ENCODE data around the gene CEBPE.
"Not testable (repeated sequence)": the region's sequence is repeated elsewhere in the genome, so short reads cannot be mapped to it uniquely, and the experiment has no call there.

Gene CEBPE

DNA sequence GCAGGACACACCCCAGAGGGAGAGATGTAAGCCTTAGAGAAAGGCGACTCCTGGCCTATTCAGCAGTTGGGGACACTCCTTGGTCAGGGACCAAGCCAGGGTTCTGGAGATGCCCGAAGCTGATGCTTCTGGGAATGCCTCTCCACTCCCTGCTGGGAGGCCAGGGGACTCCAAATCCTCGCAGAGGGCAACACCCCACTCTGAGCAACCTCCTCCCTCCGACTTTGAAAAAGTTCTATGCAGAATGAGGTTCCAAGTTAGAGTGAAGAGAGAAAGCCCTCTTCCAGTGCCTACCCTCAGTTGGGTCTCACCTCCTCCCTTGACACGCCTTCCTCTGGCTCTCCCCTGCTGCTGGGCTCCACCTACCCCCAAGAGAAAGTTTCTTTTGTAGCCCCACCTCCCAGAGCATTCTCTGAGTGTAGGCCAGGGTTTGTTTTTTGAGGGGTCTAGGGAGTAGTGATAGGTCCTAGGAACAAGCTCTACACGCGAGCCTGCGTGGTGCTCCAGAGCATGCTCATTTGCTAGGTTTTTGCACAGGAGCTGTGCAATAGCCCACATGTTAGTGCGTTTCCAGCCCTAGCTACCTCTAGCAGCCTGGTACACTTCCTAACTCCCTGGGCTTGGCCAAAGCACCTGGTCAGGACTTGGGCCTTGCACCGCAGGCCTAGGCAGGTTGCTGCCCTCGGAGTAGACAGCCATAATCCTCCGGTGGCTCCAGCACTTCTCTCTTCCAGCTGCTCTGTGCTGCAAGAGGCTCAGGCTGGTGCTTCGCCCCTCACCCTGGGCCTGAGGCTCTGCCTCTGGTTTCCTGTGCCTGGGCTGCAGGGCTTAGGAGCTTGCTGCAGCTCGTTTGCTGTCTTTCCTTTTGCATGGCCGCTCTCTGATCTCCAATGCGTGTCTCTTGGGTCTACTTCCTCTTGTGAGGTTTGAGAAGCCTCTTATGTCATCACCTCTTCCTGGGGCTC, 590 bp upstream of the CEBPE start:
- peak; percentile 18 for DNase-seq

DNA sequence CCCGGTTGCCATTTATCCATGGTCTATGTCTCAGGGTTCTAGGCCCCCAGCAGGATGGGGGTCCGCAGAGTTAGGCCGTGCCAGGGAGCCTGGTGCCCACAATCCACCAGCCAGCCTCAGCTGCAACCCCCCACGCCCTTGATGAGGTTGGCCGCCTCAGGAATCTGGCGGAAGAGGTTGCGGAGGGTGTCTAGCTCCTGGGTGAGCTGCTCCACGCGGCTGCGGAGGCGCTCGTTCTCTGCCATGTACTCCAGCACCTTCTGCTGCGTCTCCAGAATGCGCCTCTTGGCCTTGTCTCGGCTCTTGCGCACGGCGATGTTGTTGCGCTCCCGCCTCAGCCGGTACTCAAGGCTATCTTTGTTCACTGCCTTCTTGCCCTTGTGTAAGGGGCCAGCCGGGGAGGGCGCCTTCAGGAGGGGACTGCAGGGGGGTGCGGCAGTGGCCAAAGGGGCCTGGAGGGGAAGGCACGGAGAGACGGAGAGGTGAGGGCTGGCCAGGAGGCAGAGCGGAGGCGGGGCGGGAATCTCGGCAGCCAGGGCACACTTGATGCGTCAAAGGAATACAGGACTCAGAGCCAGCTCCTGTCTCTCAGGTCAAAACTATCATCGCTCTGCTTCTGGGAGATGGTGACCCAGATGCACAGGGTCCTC, 1.6 kb downstream of the CEBPE start:
- no peak for DNase-seq

DNA sequence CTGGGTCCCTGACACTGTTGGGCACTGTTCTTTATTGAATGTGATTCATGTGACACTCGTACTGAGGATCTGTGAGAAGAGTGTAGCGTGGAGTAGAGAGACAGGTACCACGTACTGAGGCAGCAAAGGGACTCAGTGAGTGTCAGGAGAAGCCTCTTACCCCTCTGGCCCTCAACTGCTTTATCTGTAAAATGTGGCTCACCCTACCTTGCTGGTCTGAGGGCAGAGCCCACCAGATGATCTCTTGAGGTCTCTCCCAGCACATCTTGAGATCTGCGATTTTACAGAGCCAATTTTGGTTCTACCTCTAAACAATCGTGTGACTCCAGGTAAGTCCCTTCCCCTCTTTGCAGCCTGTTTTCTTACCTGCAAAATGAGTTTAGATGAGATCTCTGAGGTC, 3.1 kb downstream of the CEBPE start:
- no peak for DNase-seq

DNA sequence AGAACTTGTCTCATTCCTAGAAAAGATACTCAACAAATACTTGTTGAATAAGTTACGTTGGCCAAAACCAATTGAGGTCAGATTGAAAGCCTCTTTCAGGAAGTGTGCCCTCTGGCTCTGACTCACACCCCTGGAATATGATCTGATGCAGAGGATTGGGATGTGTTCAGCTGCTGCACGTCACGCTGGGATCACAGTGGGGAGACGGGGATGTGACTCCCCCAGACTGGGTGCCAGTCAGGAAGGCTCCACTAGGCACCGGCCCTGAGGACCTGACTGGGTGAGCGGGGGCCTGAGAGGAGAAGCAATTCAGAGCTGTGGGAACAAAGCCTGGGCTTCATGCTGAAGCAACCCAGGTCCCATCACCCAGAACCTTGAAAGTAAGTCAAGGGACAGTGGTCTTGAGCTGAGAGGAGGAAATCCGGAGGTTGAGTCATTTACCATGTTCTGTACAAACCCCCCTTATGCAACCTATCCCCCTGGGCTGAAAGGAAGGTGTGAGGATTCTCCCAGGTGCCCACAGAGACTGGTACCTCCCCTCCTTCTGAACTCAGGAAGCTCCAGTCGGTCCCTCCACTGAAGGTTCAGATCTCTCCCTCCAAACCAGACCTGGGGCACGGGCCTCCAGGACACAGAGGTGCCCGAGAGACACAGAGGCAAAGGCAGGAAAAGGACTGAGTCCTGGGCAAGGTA, 3.9 kb downstream of the CEBPE start:
- no peak for DNase-seq

DNA sequence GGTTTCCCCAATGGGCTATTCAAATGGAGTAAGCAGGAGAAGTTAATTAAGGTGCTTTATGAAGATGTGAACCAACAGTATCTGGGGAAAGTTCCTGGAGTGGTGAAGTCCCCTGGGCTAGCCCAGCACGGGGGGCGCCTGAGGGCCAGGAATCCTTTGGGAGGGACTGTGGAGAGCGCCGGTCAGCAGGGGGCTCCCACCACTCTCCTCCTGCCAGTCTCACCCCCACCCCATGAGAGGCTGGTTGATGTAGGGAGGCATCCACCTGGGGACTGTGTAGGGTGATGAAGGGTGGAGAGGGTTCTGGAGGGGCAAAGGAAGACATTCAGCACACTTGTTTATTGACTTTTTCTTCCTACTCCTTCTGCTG, 4.4 kb downstream of the CEBPE start:
- no peak for DNase-seq

DNA sequence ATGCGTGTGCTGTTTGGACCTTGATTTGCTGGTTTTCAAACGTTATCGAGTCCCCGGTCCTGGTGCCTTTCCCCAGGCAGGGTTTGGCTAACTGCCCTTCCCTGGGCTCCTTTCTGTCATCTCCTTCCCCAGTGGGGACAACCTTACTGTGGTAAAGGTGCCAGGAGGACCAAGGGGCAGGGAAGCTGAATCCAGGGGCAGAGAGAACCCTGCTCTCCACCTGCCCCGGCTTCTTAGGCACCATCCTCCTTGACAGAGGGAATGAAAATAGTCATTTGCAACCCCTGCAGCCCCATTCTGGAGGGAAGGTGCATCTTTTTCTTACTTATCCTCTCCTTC, 5.0 kb downstream of the CEBPE start:
- DNase-seq, result no peak

DNA sequence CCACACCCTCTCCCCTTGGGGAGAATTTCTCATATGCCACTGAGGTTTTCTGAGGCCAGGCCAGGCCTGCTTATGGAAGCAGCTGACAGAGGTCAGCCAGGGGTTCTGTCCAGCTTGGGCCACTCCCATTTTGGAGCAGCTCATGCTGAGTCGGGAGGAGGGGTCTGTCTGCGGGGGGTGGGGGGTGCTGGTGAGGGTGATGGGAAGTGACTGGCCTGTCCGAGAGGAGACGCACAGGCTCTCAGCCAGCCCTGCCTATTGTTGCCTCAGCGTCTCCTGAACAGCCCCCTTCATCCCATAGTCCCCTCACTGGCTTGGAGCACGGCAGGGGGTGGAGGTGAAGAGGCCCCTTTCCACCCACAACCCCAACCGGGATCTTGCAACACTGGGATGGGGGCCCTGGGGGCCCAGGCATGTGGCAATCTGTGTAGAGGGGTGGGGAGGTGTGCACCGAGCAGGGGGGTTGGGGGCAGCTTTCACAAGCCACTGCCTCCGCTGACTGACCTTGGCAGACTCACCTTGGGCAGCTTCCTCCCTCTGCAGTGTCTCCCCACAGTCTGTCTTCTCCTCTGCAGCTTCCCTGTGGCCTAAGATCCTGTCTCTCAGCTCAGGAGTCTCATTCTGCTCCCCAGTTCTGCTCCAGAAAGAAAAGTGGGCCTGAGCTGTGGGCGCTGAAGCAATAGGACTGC, 5.5 kb downstream of the CEBPE start:
- no peak for DNase-seq

DNA sequence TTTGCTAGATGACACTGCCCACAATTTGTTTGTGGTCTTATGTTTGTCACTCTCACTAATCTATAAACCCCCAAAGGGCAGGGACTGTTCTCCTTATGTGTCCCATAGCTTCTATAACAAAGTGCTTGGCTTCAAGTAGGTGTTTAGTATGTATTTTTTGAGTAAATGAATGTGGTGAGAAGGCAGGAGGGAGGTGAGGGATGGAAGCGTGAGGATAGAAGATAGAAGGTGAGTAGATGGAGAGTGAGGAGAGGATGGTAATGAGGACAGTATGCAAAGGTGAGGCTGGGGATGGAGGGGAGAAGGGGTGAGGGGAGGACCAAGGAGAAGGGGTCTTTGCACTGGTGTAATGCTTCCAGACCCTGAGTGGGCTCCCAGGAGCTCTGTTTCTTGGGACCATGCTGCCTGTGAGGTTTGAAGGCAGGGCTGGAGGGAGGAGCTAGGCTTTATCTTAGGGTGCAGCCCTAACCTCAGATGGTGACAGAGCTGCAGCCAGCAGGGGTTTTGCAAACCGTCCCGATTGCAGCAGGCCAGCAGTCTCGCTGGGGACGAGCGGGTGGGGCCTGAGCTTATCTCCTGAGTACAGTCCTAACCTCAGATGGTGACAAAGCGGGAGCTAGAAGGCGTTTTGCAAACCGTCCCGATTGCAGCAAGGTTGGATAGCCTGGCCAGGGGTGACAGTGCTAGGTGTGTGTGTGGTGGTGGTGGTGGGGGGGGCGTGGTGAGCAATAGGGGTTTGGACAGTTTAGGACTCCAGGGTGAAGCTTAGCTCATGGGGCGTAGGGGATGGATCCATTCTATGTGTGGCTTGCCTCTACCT, 6.5 kb downstream of the CEBPE start:
- no peak for DNase-seq

DNA sequence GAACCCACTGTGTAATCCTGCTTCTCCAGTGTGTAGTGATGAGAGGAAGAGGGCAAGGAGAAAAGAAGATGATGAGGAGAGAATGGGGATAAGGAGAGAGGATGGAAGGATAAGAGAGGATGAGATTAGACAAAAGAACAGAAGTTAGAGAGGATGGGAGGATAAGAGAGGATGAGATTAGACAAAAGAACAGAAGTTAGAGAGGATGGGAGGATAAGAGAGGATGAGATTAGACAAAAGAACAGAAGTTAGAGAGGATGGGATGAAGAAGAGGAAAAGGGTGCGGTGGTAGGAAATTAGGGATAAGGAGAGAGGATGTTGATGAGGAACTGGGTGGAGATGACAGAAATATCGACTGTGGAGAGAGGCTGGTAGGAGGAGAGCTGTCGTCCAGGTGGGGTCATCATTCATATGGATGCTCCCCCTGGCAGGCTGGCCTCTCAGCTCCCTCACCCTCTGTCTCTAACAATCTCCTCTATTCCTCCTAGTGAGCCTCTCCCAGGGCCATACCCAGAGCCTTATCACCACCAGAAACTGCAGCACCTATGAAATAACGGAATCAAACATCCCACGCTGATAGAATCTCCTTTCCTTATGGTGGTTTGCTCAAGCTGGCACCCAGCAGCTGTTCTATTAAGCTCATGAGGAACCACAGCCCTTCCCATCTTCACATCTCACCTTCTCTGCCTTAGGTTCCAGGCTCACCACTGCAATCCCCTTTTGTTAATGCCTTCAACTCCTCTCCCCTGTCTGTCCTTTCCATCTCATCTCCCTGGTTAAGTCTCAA, 8.3 kb downstream of the CEBPE start:
- DNase-seq, result no peak

DNA sequence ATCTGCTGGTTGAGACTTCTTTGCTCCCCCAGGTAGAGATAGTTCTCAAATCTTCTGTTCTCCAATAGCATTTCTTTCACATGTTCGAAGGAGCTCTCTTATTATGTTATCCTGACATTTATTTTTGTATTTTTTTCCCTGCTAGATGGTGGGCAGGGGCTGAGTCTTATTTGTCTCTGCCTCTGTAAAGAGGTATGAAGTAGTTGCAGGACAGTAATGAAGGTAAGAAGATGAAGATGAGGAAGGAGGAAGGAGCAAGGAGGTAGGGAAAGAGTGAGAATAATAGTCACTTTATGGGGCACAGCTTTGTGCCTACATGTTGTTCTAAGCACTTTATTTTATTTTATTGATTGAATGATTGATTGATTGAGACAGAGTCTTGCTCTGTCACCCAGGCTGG, 9.3 kb downstream of the CEBPE start:
- no peak for DNase-seq

DNA sequence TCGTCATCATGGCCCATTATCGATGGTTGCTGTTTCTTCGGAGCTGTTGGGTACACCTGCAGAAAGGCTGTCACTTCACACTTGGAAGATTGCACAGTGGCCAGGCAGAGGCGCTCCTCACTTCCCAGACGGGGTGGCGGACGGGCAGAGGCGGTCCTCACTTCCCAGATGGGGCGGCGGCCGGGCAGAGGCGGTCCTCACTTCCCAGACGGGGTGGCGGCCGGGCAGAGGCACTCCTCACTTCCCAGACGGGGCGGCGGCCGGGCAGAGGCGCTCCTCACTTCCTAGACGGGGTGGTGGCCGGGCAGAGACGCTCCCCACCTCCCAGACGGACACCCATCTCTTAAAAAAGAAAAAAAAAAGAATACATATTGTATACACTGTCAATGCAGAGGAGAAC, 10.9 kb downstream of the CEBPE start:
- not testable (repeated sequence) for DNase-seq

DNA sequence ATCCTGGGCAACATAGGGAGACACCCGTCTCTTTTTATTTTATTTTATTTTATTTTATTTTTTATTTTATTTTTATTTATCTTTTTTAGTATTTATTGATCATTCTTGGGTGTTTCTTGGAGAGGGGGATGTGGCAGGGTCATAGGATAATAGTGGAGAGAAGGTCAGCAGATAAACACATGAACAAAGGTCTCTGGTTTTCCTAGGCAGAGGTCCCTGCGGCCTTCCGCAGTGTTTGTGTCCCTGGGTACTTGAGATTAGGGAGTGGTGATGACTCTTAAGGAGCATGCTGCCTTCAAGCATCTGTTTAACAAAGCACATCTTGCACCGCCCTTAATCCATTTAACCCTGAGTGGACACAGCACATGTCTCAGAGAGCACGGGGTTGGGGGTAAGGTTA, 11.4 kb downstream of the CEBPE start:
- not testable (repeated sequence) for DNase-seq

DNA sequence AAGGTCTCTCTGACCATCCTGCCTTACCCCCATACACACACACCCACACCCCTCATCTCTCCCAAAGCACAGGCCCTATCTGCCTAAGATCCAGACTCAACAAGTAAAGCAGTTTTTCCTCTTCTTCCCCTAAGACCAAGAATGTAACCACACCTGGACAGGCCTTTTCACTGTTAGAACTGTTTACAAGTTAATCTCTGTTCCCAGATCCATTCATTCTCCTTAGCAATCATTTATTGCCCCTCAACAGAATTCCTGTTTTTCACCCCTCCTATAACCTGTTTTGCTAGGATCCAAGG, 12.4 kb downstream of the CEBPE start:
- no peak for DNase-seq

DNA sequence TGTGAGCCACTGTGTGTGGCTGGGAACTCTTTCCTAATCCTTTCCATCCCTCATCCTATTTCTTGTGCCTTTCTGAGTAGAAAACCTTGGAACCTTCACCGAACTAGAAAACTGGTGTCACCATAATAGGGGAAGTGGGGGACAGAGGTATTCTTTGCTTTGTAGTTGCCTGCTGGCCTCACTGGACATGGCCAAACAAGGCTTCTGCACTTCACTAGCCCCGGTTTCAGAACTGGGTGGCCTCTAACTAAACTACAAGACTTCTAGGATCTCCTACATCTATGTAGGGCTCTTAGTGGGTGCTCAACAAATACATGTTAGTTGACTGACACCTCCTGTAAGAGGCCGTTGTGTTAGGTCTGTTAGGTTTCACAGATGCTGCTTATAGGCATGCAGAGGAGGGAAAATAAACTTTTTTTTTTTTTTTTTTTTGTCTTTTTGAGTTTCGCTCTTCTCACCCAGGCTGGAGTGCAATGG, 13.7 kb downstream of the CEBPE start:
- no peak for DNase-seq

DNA sequence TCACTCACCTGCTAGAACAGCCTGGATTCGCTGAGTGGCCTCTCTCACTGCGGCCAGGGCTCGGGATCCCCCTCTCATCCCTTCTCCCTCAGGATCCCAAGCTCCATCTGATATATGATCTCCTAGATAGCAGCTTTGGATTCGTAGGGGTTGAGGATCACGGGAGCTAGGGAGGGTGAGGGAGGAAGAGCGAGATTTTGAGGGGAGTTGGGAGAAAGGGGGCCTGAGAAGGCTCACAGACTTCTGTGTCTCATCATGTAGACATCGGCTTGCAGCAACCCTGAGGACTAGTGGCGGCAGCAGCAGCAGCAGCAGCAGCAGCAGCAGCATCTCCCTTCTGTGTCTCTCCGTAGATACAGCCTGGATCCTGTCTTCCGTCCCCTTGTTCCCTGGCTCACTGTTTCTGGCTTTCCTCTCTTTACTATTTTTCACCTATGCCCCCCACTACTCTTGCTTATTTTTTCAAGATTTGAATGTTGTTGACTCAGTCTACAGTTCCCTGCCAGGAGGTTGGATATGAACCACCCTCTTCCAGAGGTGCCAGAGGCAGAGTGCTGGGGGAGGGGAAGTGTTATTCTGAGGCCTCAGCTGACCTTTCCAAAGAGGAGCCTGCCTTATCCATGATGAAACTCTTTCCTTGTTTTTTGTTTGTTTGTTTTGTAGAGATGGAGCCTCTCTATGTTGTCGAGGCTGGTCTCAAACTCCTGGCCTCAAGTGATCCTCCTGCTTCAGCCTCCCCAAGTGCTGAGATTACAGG, 14.3 kb downstream of the CEBPE start, which contains the start of gene CIROP:
Gene CIROP, minus strand, starts transcription at position 399 of the 757 bp plus-strand sequence. Its CDS starts 69 bp downstream, at position 330.
- no peak for DNase-seq

DNA sequence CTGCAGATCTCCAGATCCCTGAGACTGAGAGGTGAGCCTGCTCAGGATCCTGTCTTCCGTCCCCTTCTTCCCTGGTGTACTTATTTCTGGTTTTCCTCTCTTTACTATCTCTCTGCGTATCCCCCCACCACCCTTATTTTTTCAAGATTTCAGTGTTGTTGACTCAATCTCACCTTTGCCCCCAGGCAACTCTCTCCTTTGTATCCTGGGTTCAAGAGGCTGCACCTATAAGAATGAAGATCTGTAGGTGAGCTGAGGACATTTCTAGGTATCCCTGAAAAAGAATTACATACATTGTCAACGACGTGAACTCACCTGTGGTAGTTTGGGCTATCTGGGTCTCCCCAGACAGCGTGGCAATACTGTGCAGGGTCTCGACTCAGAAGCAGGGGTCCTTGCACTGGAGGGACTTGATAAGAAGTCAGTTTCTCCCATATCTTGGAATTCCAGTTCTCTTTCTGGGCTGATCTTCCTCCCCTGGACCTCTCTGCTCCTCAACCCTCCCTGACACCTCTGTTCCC, 14.9 kb downstream of the CEBPE start:
- DNase-seq, result no peak

DNA sequence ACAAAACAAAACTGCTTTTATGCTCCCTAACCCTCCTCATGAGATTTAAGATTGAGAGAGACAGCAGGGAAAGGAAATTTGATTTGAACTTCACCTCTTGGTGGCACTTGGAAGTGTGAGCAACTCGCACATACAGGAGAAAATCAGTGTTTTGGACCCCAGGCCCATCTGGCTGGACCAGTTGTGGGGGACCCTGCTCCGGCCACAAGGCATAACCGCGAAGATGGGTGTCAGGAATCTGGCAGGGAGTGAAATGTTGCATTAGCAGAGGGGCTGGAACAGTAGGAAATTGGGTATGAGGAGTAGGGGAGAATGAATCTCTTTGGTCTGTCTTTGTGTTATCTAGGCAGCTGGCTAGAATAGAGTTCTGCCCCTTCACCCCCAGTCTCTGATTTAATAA, 15.5 kb downstream of the CEBPE start:
- no peak for DNase-seq

DNA sequence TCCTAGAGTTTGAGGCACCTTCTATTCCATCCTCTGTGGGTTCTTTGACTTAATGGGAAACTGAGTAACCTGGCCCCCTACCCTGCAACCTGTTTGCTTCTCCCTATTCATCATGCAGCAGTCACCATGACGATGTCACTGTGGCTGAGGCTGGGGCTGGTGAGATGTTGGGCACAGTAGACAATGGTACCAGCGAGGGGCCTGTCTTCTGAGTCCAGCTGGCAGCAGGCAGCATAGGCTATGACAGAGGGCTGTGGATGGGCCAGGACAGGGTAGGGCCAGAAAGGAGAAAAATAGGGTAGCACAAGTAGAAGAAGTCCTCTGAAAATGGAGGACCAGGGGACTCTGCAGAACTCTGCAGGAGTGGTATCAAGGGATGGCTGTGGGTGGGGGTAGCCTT, 16.3 kb downstream of the CEBPE start:
- no peak for DNase-seq

DNA sequence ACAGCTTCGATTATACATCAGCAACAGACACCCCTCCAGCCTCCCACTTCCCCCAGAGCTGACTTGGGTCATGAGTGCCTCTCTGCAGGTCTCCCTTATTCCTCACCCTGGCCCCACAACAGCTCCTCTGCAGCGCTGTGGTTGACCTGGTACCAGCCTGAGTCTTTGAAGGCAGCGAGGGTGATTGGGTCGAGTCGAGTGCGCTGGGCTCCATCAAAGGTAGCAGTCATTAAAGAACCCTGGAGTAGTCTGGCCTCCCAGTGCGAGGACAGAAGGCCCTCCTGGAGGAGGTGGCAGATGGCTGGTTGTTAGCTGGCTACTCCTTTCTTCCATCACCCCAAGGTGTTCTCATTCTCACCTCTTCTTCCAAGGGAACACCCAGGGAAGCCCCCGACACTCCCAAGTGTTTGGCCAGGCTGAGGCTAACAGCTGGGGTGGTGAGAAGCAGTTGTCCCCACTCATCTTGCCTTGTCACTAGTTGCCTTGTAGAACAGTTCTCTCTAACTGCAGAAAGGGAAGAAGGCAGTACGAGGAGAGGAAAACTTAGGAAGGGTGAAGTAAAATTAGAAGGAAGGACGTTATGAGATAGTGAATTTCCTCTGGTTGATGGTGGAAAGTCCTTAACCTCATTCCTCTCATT, 16.9 kb downstream of the CEBPE start:
- no peak for DNase-seq

Data from activated CD4-positive, alpha-beta T cell treated with anti-CD3 and anti-CD28 coated beads, Interleukin-2, Interleukin-6, amounts not matched to agents 100 ng/mL and 50 ng/mL, durations not matched to agents 16 hours and 8 hours (primary cell).